Measurements from ENCODE around the gene TAF11L12. TPM values are rescaled to one million over a fixed set of nuclear protein-coding genes. Genes with fewer than 3 reads are reported as not detected.

Gene TAF11L12
- total RNA-seq: not detected in 2 replicates

GRCh38 chr5:17610092-17610491 is at the start of gene TAF11L12:
Gene TAF11L12, plus strand, starts transcription at chr5:17610392.

GRCh38 chr5:17585658-17586057 is 24.5 kb upstream of the TAF11L12 start, which contains the start of gene TAF11L7:
Gene TAF11L7, minus strand, starts transcription at chr5:17585758.

GRCh38 chr5:17590860-17591259 is 19.3 kb upstream of the TAF11L12 start, which contains the start of gene TAF11L8:
Gene TAF11L8, minus strand, starts transcription at chr5:17590960.

GRCh38 chr5:17594255-17594654 is 15.9 kb upstream of the TAF11L12 start, which contains the start of gene TAF11L9:
Gene TAF11L9, minus strand, starts transcription at chr5:17594394.

GRCh38 chr5:17597728-17598127 is 12.5 kb upstream of the TAF11L12 start, which contains the start of gene TAF11L10:
Gene TAF11L10, minus strand, starts transcription at chr5:17597828.

GRCh38 chr5:17603880-17604279 is 6.3 kb upstream of the TAF11L12 start, which contains the start of gene TAF11L11:
Gene TAF11L11, plus strand, starts transcription at chr5:17604183.

GRCh38 chr5:17631788-17632187 is 21.6 kb downstream of the TAF11L12 start, which contains the start of gene TAF11L13:
Gene TAF11L13, plus strand, starts transcription at chr5:17632088.

GRCh38 chr5:17634160-17634559 is 24.0 kb downstream of the TAF11L12 start, which contains the start of gene TAF11L14:
Gene TAF11L14, plus strand, starts transcription at chr5:17634460.

Other genes starting within 250 kb of the TAF11L12 start
- gene TAF11L2, start 112.2 kb upstream of the TAF11L12 start, total RNA-seq: not detected in 2 replicates
- not detected in 2 replicates for gene TAF11L3, start 92.0 kb upstream of the TAF11L12 start, total RNA-seq
- gene TAF11L4, start 88.6 kb upstream of the TAF11L12 start, total RNA-seq: not detected in 2 replicates
- gene TAF11L5, start 85.2 kb upstream of the TAF11L12 start, total RNA-seq: not detected in 2 replicates
- gene TAF11L6, start 81.7 kb upstream of the TAF11L12 start, total RNA-seq: not detected in 2 replicates
- gene TAF11L7, start 24.6 kb upstream of the TAF11L12 start, total RNA-seq: not detected in 2 replicates
- gene TAF11L8, start 19.4 kb upstream of the TAF11L12 start, total RNA-seq: not detected in 2 replicates
- not detected in 2 replicates for gene TAF11L9, start 16.0 kb upstream of the TAF11L12 start, total RNA-seq
- not detected in 2 replicates for gene TAF11L10, start 12.6 kb upstream of the TAF11L12 start, total RNA-seq
- gene TAF11L11, start 6.2 kb upstream of the TAF11L12 start, total RNA-seq: not detected in 2 replicates
- gene TAF11L13, start 21.7 kb downstream of the TAF11L12 start, total RNA-seq: not detected in 2 replicates
- gene TAF11L14, start 24.1 kb downstream of the TAF11L12 start, total RNA-seq: not detected in 2 replicates

Measured in mammary microvascular endothelial cell (primary cell).